Neutrophil (primary cell): ENCODE measurements around the gene ABCB8.

Experiments
- H3K27ac ChIP-seq: fragments of 200-600 bp; sonication (generic); 2 replicates; pipeline ENCODE4 v1.5.1; 2016; ENCODE audit warnings: mild to moderate bottlenecking, moderate library complexity
- H3K27me3 ChIP-seq: fragments of 200-600 bp; sonication (generic); 2 replicates; pipeline ENCODE4 v1.6.0; 2016; ENCODE audit warnings: mild to moderate bottlenecking
- H3K36me3 ChIP-seq: fragments of 200-600 bp; sonication (generic); 2 replicates; pipeline ENCODE4 v1.5.1; 2017
- H3K4me1 ChIP-seq, 2 experiments: fragments of 200-600 bp in 1 of 2; sonication (generic) in 1 of 2; 1 replicate in 1 of 2; 2 replicates in 1 of 2; pipeline versions ENCODE4 v1.5.1 to v1.6.1; 2013 to 2016; ENCODE audit warnings: low read depth in 1 of 2, low read length in 1 of 2, mild to moderate bottlenecking in 1 of 2, moderate library complexity in 1 of 2; ENCODE audit not compliant: control insufficient read depth in 1 of 2, insufficient read depth in 1 of 2
- H3K4me3 ChIP-seq, 2 experiments: fragments of 200-600 bp in 1 of 2; sonication (generic) in 1 of 2; 1 replicate in 1 of 2; 2 replicates in 1 of 2; pipeline ENCODE4 v1.5.1; 2013 to 2016; ENCODE audit warnings: low read depth in 1 of 2, low read length in 1 of 2, mild to moderate bottlenecking in 1 of 2, moderate library complexity in 1 of 2
- H3K9me3 ChIP-seq: fragments of 200-600 bp; sonication (generic); 2 replicates; pipeline ENCODE4 v1.5.1; 2016
- TF ChIP-seq, protein P1 (sequence below): fragments of 200-600 bp; sonication (generic); IDR thresholded peaks from 2 replicates; pipeline ENCODE4 v1.5.1; 2016; ENCODE audit warnings: antibody characterized with exemption

Gene ABCB8

DNA sequence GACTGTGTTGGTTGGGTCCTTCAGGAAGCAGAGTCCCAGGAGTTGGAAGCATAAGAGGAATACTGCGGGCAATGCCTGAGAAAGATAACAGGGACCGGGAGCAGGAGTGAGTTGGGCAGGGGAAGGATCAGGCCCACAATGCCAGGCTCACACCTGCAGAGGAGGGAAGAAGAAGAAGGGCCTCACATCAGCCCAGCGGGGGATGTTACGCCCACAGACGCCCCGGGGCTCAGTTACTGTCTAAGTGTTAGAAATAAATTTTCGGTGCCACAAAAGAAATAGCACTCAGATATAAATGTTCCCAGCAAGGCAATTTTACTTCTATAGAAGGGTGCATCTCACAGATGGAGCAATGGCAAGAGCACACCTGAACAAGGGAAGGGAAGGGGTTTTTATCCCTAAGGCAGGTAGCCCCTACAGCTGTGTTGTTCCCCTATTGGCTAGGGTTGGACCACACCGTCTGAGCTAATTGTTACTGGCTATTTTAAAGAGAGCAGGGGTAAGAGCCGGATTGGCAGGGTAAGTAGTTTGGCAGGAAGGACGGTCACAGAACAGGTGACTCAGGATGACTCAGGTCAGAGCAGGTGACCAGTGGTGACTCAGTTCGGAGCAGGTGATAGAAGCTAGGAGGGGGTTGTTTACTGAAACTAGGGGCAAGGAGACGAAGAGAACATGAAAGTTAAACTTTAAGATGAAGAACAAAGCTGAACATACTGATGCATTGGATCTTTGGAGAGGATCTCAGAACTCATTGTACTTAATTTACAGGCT, 37.6 kb upstream of the ABCB8 start, which contains the start of gene NOS3:
NOS3 (plus strand) TSS at position 602 of the 771 bp plus-strand sequence. CDS start 2,787 bp downstream, outside the sequence.
- Histone ChIP-seq H3K27ac (no peak within 1 kb of the TSS), H3K4me1 (no peaks in the 10 kb centered on the region), H3K9me3 (no peaks in the 10 kb centered on the region), H3K36me3 (no peaks in the 10 kb centered on the region), H3K4me3 (no peak within 1 kb of the TSS), H3K27me3 (peaks cover 76% of the 10 kb centered on the region)
- TF ChIP-seq, protein P1, sequence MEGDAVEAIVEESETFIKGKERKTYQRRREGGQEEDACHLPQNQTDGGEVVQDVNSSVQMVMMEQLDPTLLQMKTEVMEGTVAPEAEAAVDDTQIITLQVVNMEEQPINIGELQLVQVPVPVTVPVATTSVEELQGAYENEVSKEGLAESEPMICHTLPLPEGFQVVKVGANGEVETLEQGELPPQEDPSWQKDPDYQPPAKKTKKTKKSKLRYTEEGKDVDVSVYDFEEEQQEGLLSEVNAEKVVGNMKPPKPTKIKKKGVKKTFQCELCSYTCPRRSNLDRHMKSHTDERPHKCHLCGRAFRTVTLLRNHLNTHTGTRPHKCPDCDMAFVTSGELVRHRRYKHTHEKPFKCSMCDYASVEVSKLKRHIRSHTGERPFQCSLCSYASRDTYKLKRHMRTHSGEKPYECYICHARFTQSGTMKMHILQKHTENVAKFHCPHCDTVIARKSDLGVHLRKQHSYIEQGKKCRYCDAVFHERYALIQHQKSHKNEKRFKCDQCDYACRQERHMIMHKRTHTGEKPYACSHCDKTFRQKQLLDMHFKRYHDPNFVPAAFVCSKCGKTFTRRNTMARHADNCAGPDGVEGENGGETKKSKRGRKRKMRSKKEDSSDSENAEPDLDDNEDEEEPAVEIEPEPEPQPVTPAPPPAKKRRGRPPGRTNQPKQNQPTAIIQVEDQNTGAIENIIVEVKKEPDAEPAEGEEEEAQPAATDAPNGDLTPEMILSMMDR = no peak

DNA sequence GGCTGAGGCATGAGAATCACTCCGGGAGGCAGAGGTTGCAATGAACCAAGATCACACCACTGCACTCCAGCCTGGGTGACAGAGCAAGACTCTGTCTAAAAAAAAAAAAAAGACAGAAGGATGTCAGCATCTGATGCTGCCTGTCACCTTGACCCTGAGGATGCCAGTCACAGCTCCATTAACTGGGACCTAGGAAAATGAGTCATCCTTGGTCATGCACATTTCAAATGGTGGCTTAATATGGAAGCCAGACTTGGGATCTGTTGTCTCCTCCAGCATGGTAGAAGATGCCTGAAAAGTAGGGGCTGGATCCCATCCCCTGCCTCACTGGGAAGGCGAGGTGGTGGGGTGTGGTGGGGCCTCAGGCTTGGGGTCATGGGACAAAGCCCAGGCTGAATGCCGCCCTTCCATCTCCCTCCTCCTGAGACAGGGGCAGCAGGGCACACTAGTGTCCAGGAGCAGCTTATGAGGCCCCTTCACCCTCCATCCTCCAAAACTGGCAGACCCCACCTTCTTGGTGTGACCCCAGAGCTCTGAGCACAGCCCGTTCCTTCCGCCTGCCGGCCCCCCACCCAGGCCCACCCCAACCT, 36.1 kb upstream of the ABCB8 start:
- H3K36me3 ChIP-seq = no peaks in the 10 kb centered on the region
- H3K27me3 ChIP-seq = peaks cover 74% of the 10 kb centered on the region
- H3K4me1 ChIP-seq = no peaks in the 10 kb centered on the region
- H3K27ac ChIP-seq = no peak overlapping the region
- TF ChIP-seq, protein P1 = no peak
- no peak overlapping the region for H3K4me3 ChIP-seq
- no peaks in the 10 kb centered on the region for H3K9me3 ChIP-seq

DNA sequence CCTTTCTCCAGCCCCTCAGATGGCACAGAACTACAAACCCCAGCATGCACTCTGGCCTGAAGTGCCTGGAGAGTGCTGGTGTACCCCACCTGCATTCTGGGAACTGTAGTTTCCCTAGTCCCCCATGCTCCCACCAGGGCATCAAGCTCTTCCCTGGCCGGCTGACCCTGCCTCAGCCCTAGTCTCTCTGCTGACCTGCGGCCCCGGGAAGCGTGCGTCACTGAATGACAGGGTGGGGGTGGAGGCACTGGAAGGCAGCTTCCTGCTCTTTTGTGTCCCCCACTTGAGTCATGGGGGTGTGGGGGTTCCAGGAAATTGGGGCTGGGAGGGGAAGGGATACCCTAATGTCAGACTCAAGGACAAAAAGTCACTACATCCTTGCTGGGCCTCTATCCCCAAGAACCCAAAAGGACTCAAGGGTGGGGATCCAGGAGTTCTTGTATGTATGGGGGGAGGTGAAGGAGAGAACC, 35.4 kb upstream of the ABCB8 start:
- no peaks in the 10 kb centered on the region for H3K36me3 ChIP-seq
- H3K4me1 ChIP-seq = no peaks in the 10 kb centered on the region
- H3K27ac ChIP-seq = no peak overlapping the region
- H3K27me3 ChIP-seq = peaks cover 74% of the 10 kb centered on the region
- TF ChIP-seq, protein P1 = no peak
- no peaks in the 10 kb centered on the region for H3K9me3 ChIP-seq
- no peak overlapping the region for H3K4me3 ChIP-seq

DNA sequence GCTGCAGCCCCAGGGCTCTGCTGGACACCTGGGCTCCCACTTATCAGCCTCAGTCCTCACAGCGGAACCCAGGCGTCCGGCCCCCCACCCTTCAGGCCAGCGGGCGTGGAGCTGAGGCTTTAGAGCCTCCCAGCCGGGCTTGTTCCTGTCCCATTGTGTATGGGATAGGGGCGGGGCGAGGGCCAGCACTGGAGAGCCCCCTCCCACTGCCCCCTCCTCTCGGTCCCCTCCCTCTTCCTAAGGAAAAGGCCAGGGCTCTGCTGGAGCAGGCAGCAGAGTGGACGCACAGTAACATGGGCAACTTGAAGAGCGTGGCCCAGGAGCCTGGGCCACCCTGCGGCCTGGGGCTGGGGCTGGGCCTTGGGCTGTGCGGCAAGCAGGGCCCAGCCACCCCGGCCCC, 34.7 kb upstream of the ABCB8 start:
- H3K4me3 ChIP-seq = no peak overlapping the region
- H3K27ac ChIP-seq = no peak overlapping the region
- H3K27me3 ChIP-seq = peaks cover 74% of the 10 kb centered on the region
- no peaks in the 10 kb centered on the region for H3K36me3 ChIP-seq
- H3K9me3 ChIP-seq = no peaks in the 10 kb centered on the region
- TF ChIP-seq, protein P1 = no peak
- H3K4me1 ChIP-seq = no peaks in the 10 kb centered on the region

DNA sequence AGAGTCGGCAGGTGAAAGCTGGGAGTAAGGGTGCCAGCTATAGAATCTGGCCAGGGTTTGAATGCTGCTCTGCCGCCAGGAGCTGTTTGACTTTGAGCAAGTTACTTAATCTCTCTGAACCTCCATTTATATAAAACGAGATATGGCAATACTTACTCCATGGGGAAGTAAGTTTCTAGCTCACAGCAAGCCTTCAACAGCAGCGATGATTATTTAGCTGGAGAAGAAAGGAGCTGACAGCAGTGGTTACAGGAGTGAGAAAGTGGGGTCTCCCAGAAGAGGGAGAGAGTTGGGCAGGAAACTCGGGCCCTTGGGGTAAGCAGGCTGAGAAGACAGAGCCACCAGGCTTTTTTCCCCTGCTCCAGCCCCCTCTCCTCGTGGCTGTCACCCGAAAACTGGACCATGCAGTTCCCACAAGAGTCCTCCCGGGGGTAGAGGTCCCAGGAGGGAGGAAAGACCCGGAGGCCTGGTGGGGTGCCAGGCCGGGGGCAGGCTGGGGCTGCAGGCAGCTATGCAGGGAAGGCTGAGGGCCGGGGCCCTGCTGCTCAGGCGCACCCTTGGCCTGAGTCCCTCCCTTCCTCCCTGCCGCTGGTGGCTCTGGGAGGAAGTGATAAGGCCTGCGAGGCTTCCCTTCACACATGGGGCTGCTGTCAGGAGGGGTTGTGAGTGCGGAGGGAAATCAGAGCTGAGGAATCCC, 34.0 kb upstream of the ABCB8 start:
- H3K4me3 ChIP-seq = no peak overlapping the region
- H3K27me3 ChIP-seq = peaks cover 74% of the 10 kb centered on the region
- no peaks in the 10 kb centered on the region for H3K36me3 ChIP-seq
- TF ChIP-seq, protein P1 = no peak
- no peaks in the 10 kb centered on the region for H3K4me1 ChIP-seq
- no peaks in the 10 kb centered on the region for H3K9me3 ChIP-seq
- no peak overlapping the region for H3K27ac ChIP-seq
